ENCODE results near the gene TSPAN9.

GRCh38 chr12:3115078-3115477, 37.9 kb downstream of the TSPAN9 start:
- TF ChIP-seq POLR2AphosphoS5 (IDR thresholded peaks at IDR 0.05): no peak
- TF ChIP-seq CTCF (IDR thresholded peaks at IDR 0.05): no peak
